Calu3 (cell line): Measurements from ENCODE around the gene COPZ1. TPM values are rescaled to one million over a fixed set of nuclear protein-coding genes. Genes with fewer than 3 reads are reported as not detected.
A peak's percentile ranks its signal among the peaks of the same experiment; 100 is the strongest.

Source experiments
- BruUV-seq: library from RNA; stranded (reverse); fragments of 400-500 nt; replicated peaks from 2 replicates; lab custom pipeline; 2021; lab: Mats Ljungman, UMichigan
- CTCF ChIA-PET: fragments of 300-600 bp; sonication (Branson Sonifier 250); formaldehyde crosslinking; loops from one replicate; lab custom pipeline; 2022; ENCODE audit warnings: antibody characterized with exemption; lab: Charles Lee
- DNase-seq: peaks from one replicate; pipeline ENCODE4 v3.0.0; 2022
- H3K27ac Mint-ChIP-seq: one replicate; pipeline ENCODE4 v1.8.0; 2022; ENCODE audit warnings: mixed read lengths; ENCODE audit not compliant: unreplicated experiment
- H3K27me3 Mint-ChIP-seq: one replicate; pipeline ENCODE4 v1.8.0; 2022; ENCODE audit warnings: mixed read lengths; ENCODE audit not compliant: unreplicated experiment
- H3K36me3 Mint-ChIP-seq: one replicate; pipeline ENCODE4 v1.8.0; 2022; ENCODE audit warnings: mild to moderate bottlenecking, moderate library complexity, mixed read lengths; ENCODE audit not compliant: insufficient read depth, unreplicated experiment
- H3K4me1 Mint-ChIP-seq: one replicate; pipeline ENCODE4 v1.8.0; 2022; ENCODE audit warnings: mild to moderate bottlenecking, low read depth, mixed read lengths; ENCODE audit not compliant: unreplicated experiment
- H3K4me3 Mint-ChIP-seq: one replicate; pipeline ENCODE4 v1.8.0; 2022; ENCODE audit warnings: mild to moderate bottlenecking, low read depth, moderate library complexity, mixed read lengths; ENCODE audit not compliant: unreplicated experiment
- H3K9me3 Mint-ChIP-seq: one replicate; pipeline ENCODE4 v1.8.0; 2022; ENCODE audit warnings: low read depth, mixed read lengths; ENCODE audit not compliant: unreplicated experiment
- intact Hi-C: fragments of 100-400 bp; cut with micrococcal nuclease; formaldehyde crosslinking; loops from one replicate; pipeline ENCODE4 v1.10.0; 2022; ENCODE audit not compliant: unreplicated experiment
- total RNA-seq: library from RNA; stranded (reverse); gene quantifications from 2 replicates; pipeline ENCODE4 v1.2.3, GENCODE V29; 2022
- TF ChIP-seq, protein P1 (sequence below): fragments of 200-600 bp; IDR thresholded peaks from one replicate; pipeline ENCODE4 v1.8.0; 2022; ENCODE audit warnings: antibody characterized with exemption; ENCODE audit not compliant: unreplicated experiment

The COPZ1 gene
- total RNA-seq, 1 experiment from 2014 or later = 173 TPM

DNA sequence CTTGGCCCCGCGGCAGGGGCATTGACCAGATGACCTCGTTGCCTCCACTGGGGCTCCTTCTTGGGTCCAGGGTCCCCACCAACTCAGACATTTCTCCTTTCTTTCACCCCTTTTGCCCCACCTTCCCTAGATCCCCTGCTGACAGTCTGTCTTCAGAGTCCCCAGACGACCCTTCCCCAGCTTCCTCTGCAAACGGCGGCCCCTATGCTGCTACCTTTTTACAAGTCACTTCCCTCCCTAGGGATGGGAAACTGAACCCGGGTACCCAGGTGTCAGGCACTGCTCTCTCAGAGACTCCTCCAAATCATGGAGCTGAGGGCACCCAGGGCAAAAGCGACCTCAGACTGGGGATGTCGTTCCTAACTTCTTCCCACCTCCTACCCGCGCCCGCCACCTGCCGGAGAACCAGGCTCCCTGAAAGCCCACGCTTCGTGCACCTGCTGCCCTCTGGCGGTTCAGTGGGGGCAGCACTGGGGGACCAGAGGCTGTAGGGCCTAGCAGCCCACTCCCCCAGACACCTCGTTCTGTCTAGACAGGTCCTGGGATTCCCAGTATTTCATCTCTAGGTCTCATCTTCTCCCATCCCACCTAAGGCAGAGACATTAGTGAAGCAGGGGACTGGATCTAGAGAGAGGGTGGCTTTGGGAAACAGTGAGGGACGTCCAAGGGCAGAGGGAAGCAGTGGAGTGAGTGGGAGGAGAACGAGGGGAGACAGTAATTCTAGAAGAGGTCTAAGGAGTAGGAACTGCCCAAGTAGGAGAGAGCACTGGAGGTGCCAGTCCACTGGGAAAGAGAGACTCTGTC, 54.7 kb downstream of the COPZ1 start:
- Mint-ChIP-seq H3K36me3 (peaks cover 11% of the 10 kb centered on the region), H3K27me3 (no peaks in the 10 kb centered on the region), H3K4me3 (peak overlapping the region; percentile 73), H3K27ac (no peak overlapping the region), H3K4me1 (peaks cover 25% of the 10 kb centered on the region), H3K9me3 (no peaks in the 10 kb centered on the region)
- TF ChIP-seq, protein P1, sequence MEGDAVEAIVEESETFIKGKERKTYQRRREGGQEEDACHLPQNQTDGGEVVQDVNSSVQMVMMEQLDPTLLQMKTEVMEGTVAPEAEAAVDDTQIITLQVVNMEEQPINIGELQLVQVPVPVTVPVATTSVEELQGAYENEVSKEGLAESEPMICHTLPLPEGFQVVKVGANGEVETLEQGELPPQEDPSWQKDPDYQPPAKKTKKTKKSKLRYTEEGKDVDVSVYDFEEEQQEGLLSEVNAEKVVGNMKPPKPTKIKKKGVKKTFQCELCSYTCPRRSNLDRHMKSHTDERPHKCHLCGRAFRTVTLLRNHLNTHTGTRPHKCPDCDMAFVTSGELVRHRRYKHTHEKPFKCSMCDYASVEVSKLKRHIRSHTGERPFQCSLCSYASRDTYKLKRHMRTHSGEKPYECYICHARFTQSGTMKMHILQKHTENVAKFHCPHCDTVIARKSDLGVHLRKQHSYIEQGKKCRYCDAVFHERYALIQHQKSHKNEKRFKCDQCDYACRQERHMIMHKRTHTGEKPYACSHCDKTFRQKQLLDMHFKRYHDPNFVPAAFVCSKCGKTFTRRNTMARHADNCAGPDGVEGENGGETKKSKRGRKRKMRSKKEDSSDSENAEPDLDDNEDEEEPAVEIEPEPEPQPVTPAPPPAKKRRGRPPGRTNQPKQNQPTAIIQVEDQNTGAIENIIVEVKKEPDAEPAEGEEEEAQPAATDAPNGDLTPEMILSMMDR = peak; percentile 100
- intact Hi-C loops = loop anchor here (1.0 kb wide), 1 partner anchor 9 kb away; no protein-coding TSS in a partner anchor
- peak; percentile 98 for DNase-seq
- CTCF ChIA-PET = interaction anchor here (0.6 to 3.6 kb wide), 13 partner anchors 8 to 384 kb away, joined by 3 to 34 read pairs (median 6); partner anchors contain the start of genes CBX5 and HNRNPA1
- BruUV-seq = no TSS peak

DNA sequence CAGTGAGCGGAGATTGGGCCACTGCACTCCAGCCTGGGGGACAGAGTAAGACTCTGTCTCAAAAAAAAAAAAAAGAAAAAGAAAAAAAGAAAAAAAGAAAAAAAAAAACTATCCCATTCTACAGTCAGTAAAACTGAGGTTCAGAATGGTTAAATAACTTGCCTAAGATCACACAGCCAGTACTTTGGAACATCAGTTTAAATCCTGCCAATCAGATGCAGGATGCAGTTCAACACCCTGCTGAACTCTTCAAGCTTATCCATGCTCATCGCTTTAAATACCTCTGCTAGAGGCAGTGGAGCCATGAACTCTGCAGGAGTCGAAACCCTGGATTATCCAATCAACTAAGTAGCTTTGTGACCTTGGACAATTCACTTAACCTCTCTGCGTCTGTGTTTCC, 56.2 kb downstream of the COPZ1 start:
- Mint-ChIP-seq H3K4me1 (peaks cover 21% of the 10 kb centered on the region), H3K36me3 (peaks cover 11% of the 10 kb centered on the region), H3K9me3 (no peaks in the 10 kb centered on the region), H3K27me3 (no peaks in the 10 kb centered on the region), H3K4me3 (no peak overlapping the region), H3K27ac (peak overlapping the region; percentile 1)
- intact Hi-C loops = no loop called here
- TF ChIP-seq, protein P1 = no peak
- no peak for DNase-seq
- CTCF ChIA-PET = interaction anchor here (0.8 to 3.6 kb wide), 3 partner anchors 13 to 22 kb away, joined by 3 to 14 read pairs (median 14); no protein-coding TSS in a partner anchor
- BruUV-seq = no TSS peak

DNA sequence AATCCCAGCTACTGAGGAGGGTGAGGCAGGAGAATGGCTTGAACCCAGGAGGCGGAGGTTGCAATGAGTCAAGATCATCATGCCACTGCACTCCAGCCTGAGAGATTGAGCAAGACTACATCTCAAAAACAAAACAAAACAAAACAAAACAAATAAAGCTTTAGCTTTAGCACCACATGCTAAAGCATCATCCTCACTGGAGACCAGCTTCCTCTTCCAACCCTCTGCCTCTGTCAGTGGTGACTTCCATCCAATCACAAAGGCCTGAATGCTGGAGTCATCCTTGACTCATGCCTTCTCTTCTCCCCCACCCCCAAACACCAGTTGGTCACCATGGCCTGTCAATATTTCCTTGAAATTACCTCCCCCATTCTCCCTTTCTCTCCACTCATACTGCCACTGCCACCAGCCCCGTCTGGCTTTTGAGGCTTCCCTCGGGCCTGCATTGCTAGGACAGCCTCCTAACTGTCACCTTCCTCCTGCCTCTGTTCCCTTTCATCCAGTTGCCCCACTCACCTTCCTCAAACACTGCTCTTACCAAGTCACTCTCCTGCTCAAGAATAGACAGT, 58.2 kb downstream of the COPZ1 start:
- H3K27ac Mint-ChIP-seq = no peak overlapping the region
- H3K36me3 Mint-ChIP-seq = peaks cover 11% of the 10 kb centered on the region
- no peak overlapping the region for H3K4me3 Mint-ChIP-seq
- no TSS peak for BruUV-seq
- CTCF ChIA-PET = interaction anchor here (0.7 to 1.0 kb wide), 2 partner anchors 9 to 121 kb away, joined by 3 read pairs; no protein-coding TSS in a partner anchor
- no peaks in the 10 kb centered on the region for H3K9me3 Mint-ChIP-seq
- H3K27me3 Mint-ChIP-seq = no peaks in the 10 kb centered on the region
- DNase-seq = no peak
- intact Hi-C loops = no loop called here
- TF ChIP-seq, protein P1 = no peak
- peaks cover 34% of the 10 kb centered on the region for H3K4me1 Mint-ChIP-seq

DNA sequence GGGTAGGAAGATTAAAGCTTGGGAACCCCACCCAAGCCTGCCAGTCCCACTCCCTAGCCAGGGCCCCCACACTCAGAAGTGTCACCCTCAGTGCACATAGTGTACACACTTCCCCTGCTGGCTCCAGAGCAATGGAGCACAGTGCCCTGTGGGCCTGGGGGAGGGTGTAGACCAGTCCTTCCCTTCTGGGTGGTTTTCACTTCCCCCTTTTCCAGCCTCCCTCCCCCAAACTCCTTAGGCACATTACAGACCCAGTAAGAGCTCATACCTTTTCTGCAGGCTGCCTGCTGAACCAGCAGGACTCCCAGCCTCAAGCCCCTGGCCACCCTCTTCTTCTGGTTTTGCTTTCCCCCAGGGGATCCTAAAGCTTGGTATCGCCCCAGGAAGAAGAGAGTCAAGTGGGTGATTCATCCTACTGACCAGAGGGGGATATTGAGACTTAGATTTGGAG, 59.7 kb downstream of the COPZ1 start, which contains the start of gene ZNF385A:
ZNF385A (minus strand) TSS at position 143 of the 451 bp plus-strand sequence. CDS start 219 bp downstream, outside the sequence.
- H3K27ac Mint-ChIP-seq = no peak within 1 kb of the TSS
- CTCF ChIA-PET = no interaction called here
- BruUV-seq = no TSS peak

More for the DNA sequence above, 59.7 kb downstream of the COPZ1 start, which contains the start of gene ZNF385A:
- Mint-ChIP-seq H3K9me3 (no peaks in the 10 kb centered on the region), H3K36me3 (peaks cover 1% of the 10 kb centered on the region), H3K27me3 (no peaks in the 10 kb centered on the region), H3K4me3 (no peak within 1 kb of the TSS), H3K4me1 (peaks cover 30% of the 10 kb centered on the region)
- DNase-seq = no peak
- intact Hi-C loops = no loop called here
- TF ChIP-seq, protein P1 = no peak
